Testis (tissue), 2 donors: ENCODE results near the gene SWSAP1.

ENCODE experiments used
- POLR2A ChIP-seq: fragments of 450-650 bp; IDR thresholded peaks from one replicate; pipeline ENCODE4 v1.6.1; 2017; ENCODE audit warnings: antibody characterized with exemption, mild to moderate bottlenecking, moderate library complexity
- TF ChIP-seq, protein P1 (sequence below), 3 experiments: fragments of 450-650 bp in 2 of 3; fragments of 200-600 bp in 1 of 3; sonication (generic) in 1 of 3; IDR thresholded peaks; one replicate each; pipeline ENCODE4 v1.5.1; 2016 to 2019; ENCODE audit warnings: antibody characterized with exemption in 3 of 3, mild to moderate bottlenecking in 2 of 3, moderate library complexity in 1 of 3

DNA sequence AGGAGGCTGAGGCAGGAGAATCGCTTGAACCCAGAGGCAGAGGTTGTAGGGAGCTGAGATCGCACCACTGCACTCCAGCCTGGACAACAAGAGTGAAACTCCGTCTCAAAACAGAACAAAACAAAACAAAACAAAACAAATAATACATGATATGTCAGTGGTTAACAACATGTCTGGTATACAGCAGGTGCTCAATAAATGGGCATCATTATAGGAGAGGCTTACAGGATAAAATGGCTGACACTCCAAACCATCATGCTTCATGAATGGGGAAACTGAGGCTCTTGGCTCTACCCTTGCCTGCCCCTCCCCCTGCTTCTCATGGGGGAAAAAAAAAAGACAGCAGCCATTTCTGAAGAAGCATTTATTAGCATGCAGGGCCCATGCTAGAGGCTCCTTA, 32.0 kb upstream of the SWSAP1 start:
- no peak for TF ChIP-seq POLR2A
- TF ChIP-seq, protein P1, sequence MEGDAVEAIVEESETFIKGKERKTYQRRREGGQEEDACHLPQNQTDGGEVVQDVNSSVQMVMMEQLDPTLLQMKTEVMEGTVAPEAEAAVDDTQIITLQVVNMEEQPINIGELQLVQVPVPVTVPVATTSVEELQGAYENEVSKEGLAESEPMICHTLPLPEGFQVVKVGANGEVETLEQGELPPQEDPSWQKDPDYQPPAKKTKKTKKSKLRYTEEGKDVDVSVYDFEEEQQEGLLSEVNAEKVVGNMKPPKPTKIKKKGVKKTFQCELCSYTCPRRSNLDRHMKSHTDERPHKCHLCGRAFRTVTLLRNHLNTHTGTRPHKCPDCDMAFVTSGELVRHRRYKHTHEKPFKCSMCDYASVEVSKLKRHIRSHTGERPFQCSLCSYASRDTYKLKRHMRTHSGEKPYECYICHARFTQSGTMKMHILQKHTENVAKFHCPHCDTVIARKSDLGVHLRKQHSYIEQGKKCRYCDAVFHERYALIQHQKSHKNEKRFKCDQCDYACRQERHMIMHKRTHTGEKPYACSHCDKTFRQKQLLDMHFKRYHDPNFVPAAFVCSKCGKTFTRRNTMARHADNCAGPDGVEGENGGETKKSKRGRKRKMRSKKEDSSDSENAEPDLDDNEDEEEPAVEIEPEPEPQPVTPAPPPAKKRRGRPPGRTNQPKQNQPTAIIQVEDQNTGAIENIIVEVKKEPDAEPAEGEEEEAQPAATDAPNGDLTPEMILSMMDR (IDR thresholded peaks at IDR 0.05) = no peak
